GM18870 (cell line): ENCODE results near the gene DOCK4.
A peak's percentile ranks its signal among the peaks of the same experiment; 100 is the strongest.

ENCODE experiments used
- ATAC-seq: cut with Tn5 transposase; IDR thresholded peaks from one replicate; pipeline ENCODE4 v1.9.1; 2021; ENCODE audit warnings: moderate library complexity; ENCODE audit not compliant: unreplicated experiment

DOCK4 gene

DNA sequence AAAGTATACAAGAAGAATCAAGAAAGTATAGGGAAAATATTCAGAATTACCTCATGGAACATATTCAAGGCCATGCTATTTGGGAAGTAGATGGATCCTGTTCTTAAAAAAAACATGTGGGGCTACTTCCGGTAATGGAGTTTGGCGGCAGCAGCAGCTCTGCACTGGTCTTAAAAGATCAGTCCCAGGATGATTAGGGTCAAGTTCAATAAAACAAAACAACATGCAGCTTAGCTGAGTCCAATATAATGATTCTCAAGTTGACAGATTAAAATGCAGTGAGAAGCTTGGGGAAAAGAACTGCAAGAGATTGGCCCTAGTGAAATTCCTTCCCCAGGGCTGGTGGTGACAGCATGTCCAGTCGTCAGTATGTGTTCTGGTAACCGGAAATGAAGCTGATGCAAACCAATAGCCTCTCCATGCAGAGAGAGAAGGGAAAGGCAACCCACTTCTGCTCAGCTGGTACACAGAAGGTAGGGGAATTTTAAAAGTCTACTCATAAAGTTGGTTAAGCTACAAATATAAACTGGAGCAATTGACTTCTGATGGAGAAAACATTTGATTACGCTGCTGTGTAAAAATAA, 338.8 kb downstream of the DOCK4 start:
- no peak for ATAC-seq

DNA sequence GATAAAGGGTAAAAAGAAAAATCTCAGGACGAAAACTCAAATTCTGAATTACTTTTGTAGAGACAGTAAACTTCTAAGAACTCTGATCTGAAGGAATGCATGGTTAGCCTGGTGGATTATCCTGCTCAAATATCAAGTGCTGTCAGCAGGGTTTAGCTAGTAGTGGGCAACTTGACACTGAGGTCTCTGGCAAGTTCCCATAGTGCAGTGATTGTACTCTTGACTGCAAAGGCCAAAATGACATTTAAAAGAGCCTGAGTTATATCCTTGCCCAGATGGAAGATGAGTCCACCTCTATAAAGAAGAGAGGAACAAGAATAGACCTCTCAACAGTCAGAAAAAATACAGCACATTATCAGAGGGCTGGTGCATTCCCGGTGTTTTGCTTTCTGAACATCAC, 339.4 kb downstream of the DOCK4 start:
- no peak for ATAC-seq

DNA sequence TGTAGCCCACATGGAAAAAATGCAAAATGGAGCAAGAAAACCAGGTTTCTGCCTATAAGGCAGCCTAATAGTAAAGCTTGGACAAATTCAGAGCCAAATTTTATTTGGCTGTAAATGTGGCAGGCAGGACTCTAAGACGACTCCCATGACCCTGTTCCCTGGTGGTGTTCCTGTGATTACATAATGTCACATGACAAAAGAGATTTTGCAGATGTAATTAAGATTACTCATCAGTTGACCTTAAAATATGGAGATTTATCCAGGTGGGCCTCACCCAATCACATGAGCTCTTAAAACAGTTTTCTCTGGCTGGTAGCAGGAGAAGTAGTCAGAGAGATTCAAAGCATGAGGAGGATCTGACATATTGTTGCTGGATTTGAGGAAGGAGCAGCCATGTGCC, 340.8 kb downstream of the DOCK4 start:
- ATAC-seq, result no peak

DNA sequence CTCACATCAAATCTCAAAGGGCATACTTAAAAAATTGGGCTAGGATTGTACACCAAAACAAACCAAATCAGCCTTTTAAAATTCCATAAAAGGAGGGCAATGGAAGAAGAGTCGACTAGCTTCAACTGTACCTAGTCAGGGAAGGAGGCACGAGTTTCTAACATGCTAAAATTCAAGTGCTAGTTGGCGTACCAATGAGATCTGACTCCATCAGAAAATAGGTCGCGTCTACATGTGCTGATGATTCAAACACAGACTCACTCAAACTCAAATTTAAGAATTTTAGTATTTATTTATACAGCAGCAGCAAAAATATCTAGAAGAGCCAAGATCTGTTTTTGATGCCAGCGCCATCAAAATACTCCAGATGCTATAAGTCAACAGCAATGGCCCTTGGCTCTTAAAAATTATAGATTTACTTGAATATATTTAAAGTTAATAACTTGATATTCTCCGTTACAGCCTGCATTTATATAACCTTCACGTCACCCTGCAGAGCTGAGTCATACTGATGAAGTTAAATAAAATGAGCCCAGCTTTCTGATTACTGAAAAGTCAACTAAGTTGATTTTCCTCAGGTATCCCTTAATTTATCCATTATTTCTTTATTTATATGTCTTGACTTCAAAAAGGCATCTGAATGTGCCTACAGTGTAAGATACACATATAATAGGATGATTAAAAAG, 341.8 kb downstream of the DOCK4 start:
- no peak for ATAC-seq

DNA sequence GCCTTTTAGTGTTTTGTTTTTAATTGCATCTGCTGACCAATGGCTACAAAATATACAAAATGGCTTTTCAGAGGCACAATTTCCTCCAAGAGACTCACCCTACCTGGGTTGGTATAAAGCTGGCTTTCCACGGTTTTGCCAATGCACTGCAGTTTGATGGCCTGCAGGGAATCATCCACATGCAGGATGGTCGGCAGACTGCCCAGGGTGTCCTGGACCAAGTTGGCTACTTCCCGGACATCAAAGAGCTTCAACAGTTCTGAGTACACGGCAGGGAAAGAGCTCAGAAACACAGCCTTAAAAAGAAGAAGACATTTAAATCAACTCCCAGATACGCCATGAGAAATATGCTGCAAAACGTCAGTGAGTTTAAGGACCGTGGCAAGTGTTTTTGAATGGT, 342.9 kb downstream of the DOCK4 start:
- no peak for ATAC-seq

DNA sequence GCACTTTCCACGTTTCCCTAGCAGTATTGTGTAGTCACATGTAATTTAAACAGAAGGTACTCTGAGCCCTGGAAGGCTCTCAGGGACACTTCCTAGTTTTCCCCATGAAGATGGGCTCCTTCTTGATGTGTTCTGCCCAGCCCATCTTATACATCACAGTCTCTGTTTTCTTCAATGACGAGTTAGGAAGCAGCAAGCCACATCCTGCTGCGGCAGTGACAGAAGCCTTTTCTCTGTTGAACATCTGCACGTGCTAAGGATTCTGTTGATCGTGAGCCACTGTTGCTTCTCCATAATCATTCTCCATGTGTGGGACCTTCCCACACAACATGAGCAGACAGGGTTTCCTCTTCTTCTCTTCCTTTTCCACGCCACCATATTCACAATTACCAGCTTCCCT, 346.0 kb downstream of the DOCK4 start:
- no peak for ATAC-seq

DNA sequence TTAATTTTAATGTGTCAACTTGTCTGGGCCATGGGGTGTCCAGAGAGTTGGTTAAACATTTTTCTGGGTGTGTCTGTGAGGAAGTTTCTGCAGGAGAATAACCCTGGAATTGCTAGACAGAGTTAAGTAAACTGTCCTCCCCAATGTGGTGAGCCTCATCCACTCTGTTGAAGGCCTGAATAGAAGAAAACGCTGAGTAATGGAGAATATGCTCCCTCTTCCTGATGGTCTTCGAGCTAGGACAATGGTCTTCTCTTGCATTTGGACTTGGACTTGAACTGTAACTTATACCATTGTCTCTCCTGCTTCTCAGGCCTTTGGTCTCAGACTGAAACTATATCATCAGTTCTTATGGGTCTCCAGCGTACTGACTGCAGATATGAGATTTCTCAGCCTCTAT, 347.9 kb downstream of the DOCK4 start:
- no peak for ATAC-seq

DNA sequence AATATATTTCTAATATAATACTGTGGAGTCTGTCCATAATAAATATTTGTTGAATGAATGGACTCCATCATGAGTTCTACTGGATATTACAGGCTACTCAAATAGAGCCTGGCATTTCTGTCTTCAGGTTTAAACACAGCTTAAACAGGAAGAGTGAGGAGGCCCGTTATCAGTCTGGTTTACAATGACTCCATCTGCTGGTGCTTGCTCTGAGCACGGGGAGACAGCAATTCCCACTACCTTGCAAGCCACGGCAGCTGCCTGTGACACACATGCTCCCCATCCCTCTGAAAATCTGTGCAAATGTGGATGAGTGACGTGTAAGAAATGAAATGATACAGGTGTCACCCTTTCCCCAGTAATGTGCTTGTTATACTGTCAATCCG, 350.4 kb downstream of the DOCK4 start:
- no peak for ATAC-seq

DNA sequence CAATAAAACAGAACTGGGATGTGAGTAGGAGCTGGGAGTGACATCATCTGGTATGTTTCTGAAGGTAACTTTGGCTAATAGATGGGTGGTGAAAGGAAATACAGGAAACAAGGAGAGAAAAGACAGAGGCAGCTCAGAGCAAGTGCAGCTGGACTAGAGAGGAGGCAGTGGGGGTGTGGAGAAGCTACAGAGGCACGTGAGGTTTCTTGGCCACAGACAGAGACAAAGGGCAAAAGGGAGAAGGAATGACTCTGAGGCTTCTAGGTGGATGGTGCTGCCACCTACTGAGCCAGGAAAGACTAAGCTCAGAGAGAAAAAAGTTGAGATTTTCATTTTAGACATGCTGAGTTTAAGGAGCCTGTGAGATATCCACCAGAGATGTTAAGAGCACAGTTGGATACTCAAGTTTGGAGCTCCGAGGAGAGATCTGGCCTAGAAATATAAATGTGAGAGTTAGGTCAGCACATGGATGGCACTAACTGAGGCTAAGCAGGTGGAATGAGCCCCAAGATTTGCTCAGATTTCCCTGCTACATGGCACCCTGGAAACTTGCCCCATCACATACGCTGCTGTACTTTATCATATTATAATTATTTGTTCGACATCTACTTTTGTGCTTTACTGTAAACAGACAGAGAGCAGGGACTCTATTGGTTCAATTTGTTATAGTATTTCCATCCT, 350.9 kb downstream of the DOCK4 start:
- peak; percentile 93 for ATAC-seq

DNA sequence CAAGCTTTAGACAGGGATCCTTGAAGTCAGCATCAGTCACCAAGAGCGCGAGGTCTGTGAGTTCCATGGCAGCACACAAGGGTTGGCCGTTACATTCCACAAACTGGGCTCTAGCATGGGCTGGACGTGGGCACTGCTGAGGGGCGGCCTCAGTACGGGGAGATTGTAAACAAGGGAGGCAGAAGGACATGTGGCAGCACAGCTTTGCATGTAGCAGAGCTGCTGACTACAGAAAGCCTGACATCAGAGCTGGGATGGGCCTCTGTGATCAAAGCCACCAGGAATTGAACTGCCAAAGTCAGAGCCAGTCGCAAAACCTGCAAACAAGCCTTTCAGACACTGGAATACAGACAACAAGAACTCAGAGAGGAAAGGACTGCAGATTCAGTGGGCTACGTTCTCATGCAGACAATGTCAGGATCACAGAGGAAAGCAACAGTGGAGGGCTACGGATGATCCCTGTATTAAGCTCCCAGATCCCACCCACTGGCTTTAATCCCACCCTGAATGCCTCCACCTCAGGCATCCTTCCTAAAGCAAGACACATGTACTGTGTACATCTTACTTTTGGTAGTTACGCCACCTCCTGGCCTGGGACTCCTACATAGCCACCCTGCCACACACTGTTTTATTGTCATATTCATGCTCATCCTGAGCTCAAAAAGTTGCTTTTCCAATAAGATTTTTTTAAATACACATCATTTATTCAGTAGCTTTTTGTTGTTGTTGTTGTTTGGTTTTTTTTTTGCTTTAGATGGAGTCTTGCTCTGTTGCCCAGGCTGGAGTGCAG, 352.8 kb downstream of the DOCK4 start:
- no peak for ATAC-seq

DNA sequence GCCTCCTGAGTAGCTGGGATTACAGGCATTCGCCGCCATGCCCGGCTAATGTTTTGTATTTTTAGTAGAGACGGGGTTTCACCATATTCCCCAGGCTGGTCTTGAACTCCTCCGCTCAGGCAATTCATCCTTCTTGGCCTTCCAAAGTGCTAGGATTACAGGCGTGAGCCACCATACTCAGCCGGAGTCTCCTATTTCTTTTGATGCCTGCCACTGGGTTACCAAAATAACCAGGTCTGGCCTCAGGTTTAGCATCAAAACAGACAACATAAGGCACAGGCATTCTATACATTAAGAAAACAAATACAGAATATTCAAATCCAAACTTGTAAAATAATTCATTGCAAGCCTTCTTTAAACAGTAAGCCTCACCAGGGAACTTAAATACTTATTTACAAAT, 354.1 kb downstream of the DOCK4 start:
- no peak for ATAC-seq

DNA sequence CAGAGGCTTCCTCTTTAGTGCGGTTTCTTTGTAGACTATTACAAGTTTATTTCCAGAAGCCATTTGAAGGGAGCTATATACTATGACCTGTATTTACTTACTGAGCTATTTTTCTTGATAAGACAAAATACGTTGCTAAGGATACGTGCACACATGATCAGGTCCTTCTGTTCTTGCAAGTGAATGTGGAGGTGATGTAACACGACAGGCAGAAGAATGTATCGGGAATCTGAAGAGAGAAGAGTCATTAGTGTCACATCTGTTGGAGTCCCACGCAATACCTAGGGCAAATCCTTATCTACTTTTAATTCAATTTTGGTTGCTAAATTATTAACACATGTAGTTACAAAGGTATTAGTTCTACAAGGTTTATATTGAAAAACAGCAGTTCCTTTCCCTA, 359.3 kb downstream of the DOCK4 start:
- ATAC-seq, result no peak

DNA sequence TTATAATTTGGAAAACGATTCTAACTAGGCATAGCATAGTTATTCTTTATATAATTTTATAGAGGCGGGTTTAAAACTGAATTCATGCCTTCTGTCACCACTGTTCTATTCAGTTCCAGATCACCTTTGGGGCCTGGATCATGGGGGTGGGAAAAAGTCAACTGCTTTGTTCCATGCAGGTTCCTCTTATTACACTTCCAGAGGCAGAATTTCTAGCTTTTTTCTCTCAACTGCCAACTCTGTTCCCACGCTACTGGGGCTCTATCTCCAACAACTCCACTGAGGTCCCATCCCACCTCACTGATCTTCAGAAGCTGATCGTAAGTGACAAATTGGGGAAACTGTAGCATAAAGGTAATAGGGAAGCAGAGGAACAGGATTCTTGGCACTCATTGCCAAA, 360.3 kb downstream of the DOCK4 start:
- no peak for ATAC-seq

DNA sequence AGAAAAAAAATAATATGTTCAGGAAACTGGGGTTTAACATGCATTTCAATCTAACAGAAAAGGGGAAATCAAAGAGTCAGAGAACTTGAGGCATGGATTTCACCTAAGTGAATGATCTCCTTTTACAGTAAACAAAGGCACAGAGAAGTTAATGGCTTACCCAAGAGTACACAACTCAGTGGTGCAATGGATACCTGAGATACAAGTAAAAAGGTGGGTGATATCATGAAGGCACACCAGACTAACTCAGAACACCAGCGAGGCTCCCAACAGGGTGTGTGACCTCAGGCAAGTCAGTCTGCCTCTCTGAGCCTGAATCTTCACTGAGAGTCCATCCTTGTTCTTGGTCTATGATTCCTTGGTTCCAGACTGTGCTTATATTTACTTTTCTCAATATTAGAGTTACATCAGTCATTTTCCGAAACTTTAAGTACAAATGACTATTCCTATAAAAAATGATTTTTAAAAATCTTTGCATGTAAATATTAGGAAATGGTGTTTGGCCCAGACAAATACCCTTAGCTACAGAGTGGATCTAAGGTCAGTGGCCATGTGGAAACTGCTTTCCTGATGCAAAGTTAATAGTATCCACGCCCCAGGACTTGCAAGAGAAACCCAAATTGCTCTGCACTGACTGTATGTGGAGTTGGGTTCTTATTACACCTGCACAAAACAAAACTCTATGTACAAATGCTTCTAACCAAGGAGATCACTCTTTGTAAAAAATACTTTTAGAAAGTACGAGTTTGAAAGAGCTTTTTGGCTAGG, 361.1 kb downstream of the DOCK4 start:
- ATAC-seq, result no peak

DNA sequence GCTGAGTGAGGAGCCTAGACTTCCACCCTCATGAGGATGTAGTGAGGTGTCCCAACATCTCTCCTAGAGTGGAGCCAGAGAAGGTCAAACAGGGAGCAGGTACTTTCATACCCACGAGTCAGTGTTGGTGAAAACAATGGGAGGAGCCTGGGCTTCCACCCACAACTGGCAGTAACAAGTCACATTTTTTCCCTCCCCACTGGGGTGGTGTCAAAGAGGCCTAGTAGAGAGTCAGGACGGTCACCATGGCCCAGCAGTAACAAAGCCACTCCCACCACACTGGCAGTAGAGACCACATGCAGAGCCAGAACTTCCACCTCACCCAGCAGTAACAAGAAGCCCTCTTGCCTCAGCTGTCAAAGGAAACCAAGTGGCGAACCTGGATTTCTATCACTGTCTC, 363.7 kb downstream of the DOCK4 start:
- ATAC-seq, result no peak

DNA sequence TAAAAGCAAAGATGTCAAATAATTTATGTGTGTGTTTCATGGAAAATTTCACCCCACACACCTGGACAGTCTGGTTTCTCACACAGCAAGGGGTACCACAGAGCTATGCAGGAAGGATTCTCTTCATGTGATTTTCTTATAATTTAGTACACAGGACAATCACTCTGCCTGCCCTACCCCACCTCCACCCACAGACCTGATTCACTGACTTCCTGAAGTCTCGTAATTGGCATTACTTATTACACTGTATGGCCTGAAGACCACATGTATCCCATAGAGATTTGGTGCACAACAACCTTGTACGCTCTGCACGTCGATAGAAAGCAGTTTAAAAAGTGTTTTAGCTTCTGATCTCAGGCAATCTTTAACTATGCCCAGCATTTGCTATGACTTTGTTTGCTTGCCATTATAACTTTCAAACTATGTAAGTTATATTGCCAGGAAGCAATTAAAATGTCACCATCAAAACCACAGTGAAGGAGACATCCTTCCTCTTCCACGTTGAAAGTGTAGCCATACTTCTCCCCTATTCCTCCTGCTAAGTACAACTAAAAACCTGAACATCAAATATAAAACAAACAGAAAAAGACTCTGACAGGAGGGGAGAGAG, 364.5 kb downstream of the DOCK4 start:
- no peak for ATAC-seq

DNA sequence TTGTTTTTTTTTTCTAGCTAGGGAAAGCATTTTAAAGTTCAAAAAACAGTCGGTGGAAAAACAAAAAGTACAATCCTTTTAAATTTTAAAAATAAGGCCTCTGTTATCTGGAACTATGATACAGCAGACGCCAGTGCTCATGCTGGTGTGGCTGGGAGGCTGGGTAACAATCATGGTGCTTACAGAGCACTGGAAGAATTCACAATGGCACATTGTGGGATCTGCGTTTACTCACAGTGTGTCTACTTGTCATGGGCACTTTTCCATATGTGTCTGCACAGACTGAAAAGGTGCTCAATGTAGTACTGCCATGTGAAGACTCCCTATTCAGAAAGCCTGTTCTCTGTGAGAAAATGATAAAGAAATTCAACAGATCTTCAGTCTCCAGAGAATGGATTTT, 365.7 kb downstream of the DOCK4 start:
- no peak for ATAC-seq

DNA sequence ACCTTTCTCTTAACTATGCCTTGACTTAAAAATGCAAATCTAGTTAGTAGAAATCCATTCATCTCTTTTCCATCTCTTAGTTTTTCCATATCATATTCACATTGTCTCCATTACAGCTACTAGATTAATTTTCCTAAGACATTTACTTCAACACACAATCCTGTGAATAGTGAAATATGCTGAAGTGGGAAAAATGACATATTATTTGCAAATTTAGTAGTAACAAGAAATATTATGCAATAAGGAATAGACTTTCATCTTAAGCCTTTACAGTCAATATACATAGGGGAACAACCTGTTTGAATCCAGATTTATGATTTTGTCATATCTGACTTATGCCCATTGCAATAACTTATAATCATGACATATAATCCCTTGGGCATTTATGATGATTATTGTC, 366.9 kb downstream of the DOCK4 start:
- ATAC-seq, result no peak

DNA sequence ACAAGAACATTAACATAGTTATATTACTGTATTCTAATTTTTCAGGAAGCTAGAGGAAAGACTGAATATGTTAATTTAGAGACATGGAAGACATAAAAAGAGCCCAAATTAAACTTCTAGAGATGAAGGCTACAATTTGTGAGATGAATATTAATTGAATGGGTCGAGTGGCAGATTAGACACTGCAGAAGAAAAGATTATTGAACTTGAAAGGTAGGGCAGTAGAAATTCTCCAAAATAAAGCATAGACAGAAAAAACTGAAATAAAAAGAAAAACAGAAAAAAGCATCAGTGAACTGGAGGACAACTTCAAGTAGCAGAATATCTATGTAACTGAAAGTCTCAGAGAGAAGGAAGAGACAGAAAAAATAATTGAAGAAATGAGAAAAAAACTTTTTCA, 369.6 kb downstream of the DOCK4 start:
- ATAC-seq, result no peak

DNA sequence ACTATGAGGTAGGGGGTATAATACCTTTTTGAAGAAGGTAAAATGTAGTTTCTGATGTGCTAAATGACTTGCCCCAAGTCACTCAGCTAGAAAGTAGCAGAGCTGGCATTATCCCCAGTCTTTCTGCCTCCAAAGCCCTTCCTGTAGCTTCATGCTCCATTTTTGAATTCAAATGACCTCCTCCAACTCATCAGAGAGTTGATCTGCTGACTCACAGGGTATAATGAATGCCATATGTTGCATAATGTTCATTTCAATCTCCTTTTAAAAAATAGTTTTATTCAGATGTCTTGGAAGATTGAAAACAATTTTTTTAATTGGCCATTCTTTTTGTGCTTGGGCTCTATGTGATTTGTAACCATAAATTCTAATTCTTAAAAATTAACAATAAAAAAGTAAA, 371.1 kb downstream of the DOCK4 start:
- ATAC-seq, result no peak

DNA sequence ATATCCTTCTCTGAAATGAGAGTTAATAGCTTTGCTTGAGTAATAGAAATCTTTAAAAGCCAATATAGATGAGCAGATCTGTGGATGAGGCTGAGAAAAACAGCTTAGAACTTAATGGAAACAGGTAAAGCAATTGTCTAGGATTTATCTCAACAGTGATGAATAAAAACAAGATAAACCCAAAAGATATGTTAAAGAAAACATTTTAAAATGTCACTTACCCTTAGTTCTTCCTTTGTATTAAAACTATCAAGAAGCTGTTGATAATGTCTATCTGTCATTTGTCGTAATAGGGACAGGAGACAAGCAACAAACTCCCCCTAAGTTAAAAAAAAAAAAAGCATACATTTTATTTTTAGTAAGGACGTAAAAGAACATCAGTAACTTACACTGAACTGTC, 371.8 kb downstream of the DOCK4 start:
- no peak for ATAC-seq
